CD14-positive monocyte (primary cell): Measurements from ENCODE around the gene EXOC6B. TPM values are rescaled to one million over a fixed set of nuclear protein-coding genes. Genes with fewer than 3 reads are reported as not detected.

Source experiments
- DNase-seq, 3 donors: peaks; one replicate each; pipeline ENCODE4 v3.0.0-alpha.2; 2011 to 2022
- H2AFZ ChIP-seq: 2 replicates; pipeline ENCODE4 v1.6.0; 2012; ENCODE audit warnings: mild to moderate bottlenecking, low read depth, low read length, inconsistent platforms; ENCODE audit not compliant: insufficient read depth, poor library complexity, severe bottlenecking
- H3K27ac ChIP-seq, 2 donors: 1 replicate in 1 of 2; 2 replicates in 1 of 2; pipeline ENCODE4 v1.5.1; 2012 to 2013; ENCODE audit warnings: low read length in 2 of 2, control low read depth in 1 of 2, inconsistent platforms in 1 of 2, low read depth in 1 of 2, mild to moderate bottlenecking in 1 of 2
- H3K27me3 ChIP-seq, 2 donors: one replicate each; pipeline versions ENCODE4 v1.6.0 to v1.6.1; 2011 to 2013; ENCODE audit warnings: low read length in 2 of 2; ENCODE audit not compliant: control insufficient read depth in 2 of 2, insufficient read depth in 2 of 2
- H3K36me3 ChIP-seq, 2 donors: replicated peaks in 1 of 2; 1 replicate in 1 of 2; 2 replicates in 1 of 2; pipeline versions ENCODE4 v1.5.1 to v1.6.1; 2012 to 2013; ENCODE audit warnings: low read length in 2 of 2, control low read depth in 1 of 2, inconsistent platforms in 1 of 2, mild to moderate bottlenecking in 1 of 2; ENCODE audit not compliant: insufficient read depth in 2 of 2, control insufficient read depth in 1 of 2
- H3K4me1 ChIP-seq, 2 donors: 1 replicate in 1 of 2; 2 replicates in 1 of 2; pipeline versions ENCODE4 v1.5.1 to v1.6.1; 2012 to 2013; ENCODE audit warnings: low read length in 2 of 2, control low read depth in 1 of 2, inconsistent platforms in 1 of 2, mild to moderate bottlenecking in 1 of 2, moderate library complexity in 1 of 2; ENCODE audit not compliant: insufficient read depth in 2 of 2, control insufficient read depth in 1 of 2
- H3K4me2 ChIP-seq: replicated peaks from 2 replicates; pipeline ENCODE3; 2012; ENCODE audit warnings: low read length, moderate library complexity, mild to moderate bottlenecking; ENCODE audit not compliant: poor library complexity, severe bottlenecking; ENCODE audit errors: extremely low read depth
- H3K4me3 ChIP-seq, 3 experiments: fragments of 200-600 bp in 1 of 3; sonication (generic) in 1 of 3; replicated peaks in 1 of 3; 1 replicate in 2 of 3; 2 replicates in 1 of 3; pipeline ENCODE4 v1.5.1; 2011 to 2013; ENCODE audit warnings: low read length in 3 of 3, mild to moderate bottlenecking in 3 of 3, control low read depth in 2 of 3, low read depth in 2 of 3, inconsistent platforms in 1 of 3, moderate library complexity in 1 of 3
- H3K79me2 ChIP-seq: 2 replicates; pipeline ENCODE4 v1.6.0; 2012; ENCODE audit warnings: mild to moderate bottlenecking, control low read depth, inconsistent platforms, low read length, moderate library complexity; ENCODE audit not compliant: insufficient read depth
- H3K9ac ChIP-seq: 2 replicates; pipeline ENCODE4 v1.6.0; 2017; ENCODE audit warnings: low read length, mild to moderate bottlenecking; ENCODE audit not compliant: insufficient read depth, poor library complexity, severe bottlenecking
- H3K9me3 ChIP-seq, 2 donors: replicated peaks in 1 of 2; 1 replicate in 1 of 2; 2 replicates in 1 of 2; pipeline versions ENCODE4 v1.5.1 to v1.6.1; 2012 to 2013; ENCODE audit warnings: low read length in 2 of 2, control low read depth in 1 of 2; ENCODE audit not compliant: control insufficient read depth in 1 of 2, insufficient read depth in 1 of 2
- H4K20me1 ChIP-seq: 2 replicates; pipeline ENCODE4 v1.6.0; 2012; ENCODE audit warnings: mild to moderate bottlenecking, low read length, control low read depth, moderate library complexity; ENCODE audit not compliant: insufficient read depth
- H3K27ac Mint-ChIP-seq, 7 donors: one replicate each; pipeline ENCODE4 v1.8.0; 2020; ENCODE audit warnings: mild to moderate bottlenecking in 7 of 7, mixed read lengths in 7 of 7, moderate library complexity in 6 of 7, inconsistent platforms in 2 of 7
- H3K27me3 Mint-ChIP-seq, 3 donors: one replicate each; pipeline ENCODE4 v1.8.0; 2021 to 2022; ENCODE audit warnings: low read depth in 3 of 3, mild to moderate bottlenecking in 3 of 3, mixed read lengths in 3 of 3, moderate library complexity in 3 of 3, inconsistent platforms in 1 of 3
- H3K36me3 Mint-ChIP-seq, 2 donors: one replicate each; pipeline ENCODE4 v1.8.0; 2020; ENCODE audit warnings: mixed read lengths in 2 of 2, inconsistent platforms in 1 of 2, mild to moderate bottlenecking in 1 of 2
- H3K4me1 Mint-ChIP-seq: one replicate; pipeline ENCODE4 v1.8.0; 2020; ENCODE audit warnings: mild to moderate bottlenecking, mixed read lengths
- H3K4me3 Mint-ChIP-seq, 2 donors: one replicate each; pipeline ENCODE4 v1.8.0; 2020; ENCODE audit warnings: mild to moderate bottlenecking in 2 of 2, mixed read lengths in 2 of 2, moderate library complexity in 1 of 2
- H3K9me3 Mint-ChIP-seq, 7 donors: one replicate each; pipeline ENCODE4 v1.8.0; 2020 to 2022; ENCODE audit warnings: mixed read lengths in 7 of 7, mild to moderate bottlenecking in 6 of 7, moderate library complexity in 6 of 7, inconsistent platforms in 2 of 7
- CTCF ChIP-seq: fragments of 200-600 bp; IDR thresholded peaks from one replicate; pipeline ENCODE4 v1.8.0; 2022; ENCODE audit warnings: antibody characterized with exemption, mild to moderate bottlenecking
- WGBS: methylation state at CpG from one replicate; pipeline ENCODE4 v1.1.5; 2013; ENCODE audit warnings: missing lambda C conversion rate; ENCODE audit not compliant: insufficient coverage; 5-methylcytosine and 5-hydroxymethylcytosine counted together
- intact Hi-C, 2 donors: fragments of 100-400 bp; cut with micrococcal nuclease; formaldehyde crosslinking; loops; one replicate each; pipeline versions ENCODE4 v1.15.0 to v1.15.1; 2023
- polyA plus RNA-seq, 3 donors: library from polyadenylated mRNA; depleted of rRNA in 1 of 3; unstranded in 2 of 3; stranded (reverse) in 1 of 3; fragments of 300-500 nt in 2 of 3; fragments of >200 nt in 1 of 3; fragmentation: Illumina TruSeq in 2 of 3; gene quantifications; 1 replicate in 2 of 3; 2 replicates in 1 of 3; pipeline ENCODE4 v1.2.3, GENCODE V29; 2012 to 2021

EXOC6B gene
- polyA plus RNA-seq, 3 donors: 1.8 to 2.8 (median 2.1) TPM

GRCh38 chr2:72386288-72386687, 439.5 kb downstream of the EXOC6B start:
- H4K20me1 ChIP-seq: no peaks in the 10 kb centered on the region
- peaks cover 5 to 10% of the 10 kb centered on the region in 2 donors for H3K9me3 ChIP-seq
- Mint-ChIP-seq H3K4me1 (no peaks in the 10 kb centered on the region), H3K27ac (no peak overlapping the region), H3K36me3 (no peaks in the 10 kb centered on the region), H3K27me3 (no peaks in the 10 kb centered on the region), H3K9me3 (peaks cover 8 to 19% (median 9%) of the 10 kb centered on the region in 7 donors), H3K4me3 (no peak overlapping the region)
- H3K79me2 ChIP-seq: no peaks in the 10 kb centered on the region
- no peak for DNase-seq
- no peak overlapping the region for H3K4me2 ChIP-seq
- H2AFZ ChIP-seq: no peak overlapping the region
- no peak for TF ChIP-seq CTCF
- WGBS: no CpG with 5 or more reads among the region's 1 CpG
- intact Hi-C loops: no loop called here
- H3K27ac ChIP-seq: no peak overlapping the region
- H3K27me3 ChIP-seq: no peaks in the 10 kb centered on the region
- no peak overlapping the region for H3K9ac ChIP-seq
- no peaks in the 10 kb centered on the region for H3K36me3 ChIP-seq
- no peak overlapping the region for H3K4me3 ChIP-seq
- H3K4me1 ChIP-seq: no peaks in the 10 kb centered on the region

- Mint-ChIP-seq H3K27me3 (no peaks in the 10 kb centered on the region), H3K27ac (no peak overlapping the region), H3K9me3 (peaks cover 0 to 4% (median 3%) of the 10 kb centered on the region in 7 donors), H3K4me3 (no peak overlapping the region), H3K4me1 (no peaks in the 10 kb centered on the region), H3K36me3 (no peaks in the 10 kb centered on the region)
- Histone ChIP-seq H3K4me2 (no peak overlapping the region), H2AFZ (no peak overlapping the region), H4K20me1 (no peaks in the 10 kb centered on the region), H3K9me3 (peaks cover 0 to 4% of the 10 kb centered on the region in 2 donors), H3K36me3 (no peaks in the 10 kb centered on the region), H3K27me3 (no peaks in the 10 kb centered on the region), H3K79me2 (no peaks in the 10 kb centered on the region), H3K4me1 (no peaks in the 10 kb centered on the region), H3K9ac (no peak overlapping the region), H3K27ac (no peak overlapping the region), H3K4me3 (no peak overlapping the region)
- TF ChIP-seq CTCF: no peak
- intact Hi-C loops: no loop called here
- no peak for DNase-seq
- WGBS: no CpG with 5 or more reads among the region's 1 CpG
These were observed 447.0 kb downstream of the EXOC6B start for GRCh38 chr2:72378753-72379348.
